Esophagus (tissue), 2 donors: ENCODE results near the gene AQP12A. TPM values are rescaled to one million over a fixed set of nuclear protein-coding genes. Genes with fewer than 3 reads are reported as not detected.

ENCODE experiments used
- H3K27ac ChIP-seq, 2 donors: one replicate each; pipeline ENCODE4 v1.5.1; 2013; ENCODE audit warnings: low read depth in 2 of 2, mild to moderate bottlenecking in 2 of 2, inconsistent platforms in 1 of 2, low read length in 1 of 2, moderate library complexity in 1 of 2
- H3K27me3 ChIP-seq, 2 donors: one replicate each; pipeline ENCODE4 v1.6.1; 2013; ENCODE audit warnings: low read length in 2 of 2, control low read depth in 1 of 2, mild to moderate bottlenecking in 1 of 2; ENCODE audit not compliant: insufficient read depth in 2 of 2, control insufficient read depth in 1 of 2
- H3K36me3 ChIP-seq, 2 donors: one replicate each; pipeline ENCODE4 v1.6.1; 2013; ENCODE audit warnings: low read length in 1 of 2; ENCODE audit not compliant: control insufficient read depth in 2 of 2, insufficient read depth in 2 of 2
- H3K4me1 ChIP-seq, 2 donors: one replicate each; pipeline ENCODE4 v1.6.1; 2013; ENCODE audit warnings: low read length in 1 of 2; ENCODE audit not compliant: control insufficient read depth in 2 of 2, insufficient read depth in 2 of 2
- H3K4me3 ChIP-seq, 2 donors: one replicate each; pipeline ENCODE4 v1.5.1; 2013; ENCODE audit warnings: low read length in 2 of 2, mild to moderate bottlenecking in 2 of 2, low read depth in 1 of 2, moderate library complexity in 1 of 2
- H3K9me3 ChIP-seq, 2 donors: one replicate each; pipeline ENCODE4 v1.6.1; 2013; ENCODE audit warnings: mild to moderate bottlenecking in 2 of 2, low read depth in 1 of 2, low read length in 1 of 2, moderate library complexity in 1 of 2; ENCODE audit not compliant: control insufficient read depth in 2 of 2, insufficient read depth in 1 of 2
- WGBS, 2 donors: extraction: QIAGEN DNeasy Blood & Tissue Kit; methylation state at CpG; one replicate each; pipeline ENCODE4 v1.1.7; 2013; 5-methylcytosine and 5-hydroxymethylcytosine counted together
- polyA plus RNA-seq, 2 donors: library from polyadenylated mRNA; stranded (reverse); fragments of 200-250 nt; gene quantifications; one replicate each; pipeline ENCODE4 v1.2.3, GENCODE V29; 2013
- donor health status: healthy with polysubstance abuse.
- donor health status: Bipolar disorder and iron deficiency.

AQP12A gene
- polyA plus RNA-seq, 2 donors, result not detected

GRCh38 chr2:240734756-240735155 lies 43.1 kb downstream of the AQP12A start:
- Histone ChIP-seq H3K4me1 (no peaks in the 10 kb centered on the region), H3K27me3 (peaks cover 0 to 3% of the 10 kb centered on the region in 2 donors), H3K9me3 (no peaks in the 10 kb centered on the region), H3K36me3 (no peaks in the 10 kb centered on the region), H3K27ac (no peak overlapping the region), H3K4me3 (no peak overlapping the region)
- 90% methylated on average over 15 to 17 of the region's 17 CpGs for WGBS, 2 donors

DNA sequence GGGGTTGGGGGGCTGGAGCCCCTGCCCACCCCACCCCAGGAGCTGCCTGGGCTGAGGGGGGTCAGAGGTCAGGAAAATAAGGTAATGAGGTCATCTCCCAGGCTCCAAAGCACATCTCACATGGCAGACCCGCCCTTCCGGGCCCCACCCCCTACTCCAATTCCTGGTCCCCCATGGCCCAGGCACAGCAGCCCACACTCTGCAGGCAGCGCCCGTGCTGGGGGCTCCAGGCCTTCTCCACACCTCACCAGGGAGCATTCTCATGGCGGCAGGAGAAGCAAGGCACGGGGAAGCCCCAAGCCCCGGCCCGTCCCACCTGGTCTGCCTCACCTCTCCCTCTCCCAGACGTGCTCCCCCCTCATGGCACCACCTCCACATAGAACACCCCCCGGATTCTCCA lies 43.8 kb downstream of the AQP12A start:
- Histone ChIP-seq H3K4me3 (no peak overlapping the region), H3K4me1 (no peaks in the 10 kb centered on the region), H3K27me3 (peaks cover 0 to 3% of the 10 kb centered on the region in 2 donors), H3K9me3 (no peaks in the 10 kb centered on the region), H3K36me3 (no peaks in the 10 kb centered on the region), H3K27ac (no peak overlapping the region)
- WGBS, 2 donors, result 85 to 86% methylated on average over 10 of the region's 10 CpGs

DNA sequence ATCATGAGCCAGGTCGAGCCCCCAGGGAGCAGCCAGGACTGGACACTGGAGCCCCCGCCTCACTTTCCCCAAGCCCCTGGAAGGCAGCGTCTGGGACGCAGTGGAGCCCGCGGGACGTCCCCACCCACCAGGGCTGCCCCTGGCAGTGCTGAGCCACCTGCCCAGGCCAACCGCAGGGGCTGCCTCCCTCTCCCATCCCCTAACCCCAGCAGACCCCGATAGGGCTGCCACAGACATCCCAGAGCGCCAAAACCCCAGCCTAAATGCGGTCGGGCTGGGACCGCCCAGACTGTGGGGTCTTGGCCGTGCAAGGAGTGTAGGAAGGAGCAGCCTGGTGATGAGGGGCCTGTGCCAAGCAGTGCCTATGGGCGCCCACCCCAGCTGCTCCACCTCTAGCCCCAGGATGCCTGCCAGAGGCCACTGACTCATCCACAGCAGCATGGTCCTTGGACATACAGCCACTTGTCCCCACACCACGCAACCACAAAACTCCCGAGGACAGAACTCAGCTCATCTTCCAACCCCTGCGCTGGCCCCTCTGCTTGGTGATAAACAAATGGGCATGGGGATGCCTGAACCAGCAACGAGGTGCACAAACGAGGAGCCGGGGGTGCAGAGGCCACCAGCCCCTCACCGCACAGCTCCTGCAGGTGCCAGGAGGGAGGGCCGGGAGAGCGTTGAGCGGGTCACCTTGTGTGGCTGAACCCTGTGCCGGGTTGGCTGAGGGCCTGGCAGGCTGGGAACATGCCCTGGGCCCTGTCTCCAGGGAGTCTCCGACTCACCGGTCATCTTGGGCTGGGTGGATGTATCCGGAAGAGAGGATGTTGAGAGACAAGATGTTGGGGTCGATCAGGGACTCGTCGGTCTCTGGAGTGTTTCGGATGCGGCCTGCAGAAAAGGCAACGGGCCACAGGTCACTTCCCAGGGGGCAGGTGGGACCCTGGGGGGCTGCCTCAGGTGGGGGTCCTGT lies 44.9 kb downstream of the AQP12A start:
- 84 to 85% methylated on average over 35 of the region's 35 CpGs for WGBS, 2 donors
- Histone ChIP-seq H3K36me3 (no peaks in the 10 kb centered on the region), H3K9me3 (no peaks in the 10 kb centered on the region), H3K27me3 (no peaks in the 10 kb centered on the region), H3K4me1 (no peaks in the 10 kb centered on the region), H3K4me3 (no peak overlapping the region), H3K27ac (no peak overlapping the region)

DNA sequence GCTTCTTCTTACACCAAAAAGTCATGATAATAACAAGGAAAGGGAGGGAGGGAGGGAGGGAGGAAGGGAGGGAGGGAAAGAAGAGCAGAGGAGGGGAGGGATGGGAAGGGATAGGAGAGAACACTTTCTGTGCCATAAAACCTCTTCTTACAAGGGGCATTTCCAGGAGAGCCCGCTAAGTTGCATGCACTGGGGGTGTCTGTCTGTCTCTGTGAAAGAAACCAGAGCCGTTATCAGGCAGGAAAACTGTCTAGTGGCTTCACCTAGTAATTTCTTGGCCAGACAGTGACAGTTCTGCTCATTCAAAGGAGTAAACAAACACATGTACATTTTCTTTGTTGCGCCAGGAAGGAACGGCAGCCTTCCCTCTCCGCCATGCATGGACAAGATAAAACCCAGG lies 45.8 kb downstream of the AQP12A start:
- H3K4me1 ChIP-seq, result no peaks in the 10 kb centered on the region
- H3K27ac ChIP-seq, result no peak overlapping the region
- no peaks in the 10 kb centered on the region for H3K9me3 ChIP-seq
- H3K36me3 ChIP-seq, result no peaks in the 10 kb centered on the region
- no peaks in the 10 kb centered on the region for H3K27me3 ChIP-seq
- no peak overlapping the region for H3K4me3 ChIP-seq
- WGBS, 2 donors, result 62 to 69% methylated on average over 5 of the region's 5 CpGs

DNA sequence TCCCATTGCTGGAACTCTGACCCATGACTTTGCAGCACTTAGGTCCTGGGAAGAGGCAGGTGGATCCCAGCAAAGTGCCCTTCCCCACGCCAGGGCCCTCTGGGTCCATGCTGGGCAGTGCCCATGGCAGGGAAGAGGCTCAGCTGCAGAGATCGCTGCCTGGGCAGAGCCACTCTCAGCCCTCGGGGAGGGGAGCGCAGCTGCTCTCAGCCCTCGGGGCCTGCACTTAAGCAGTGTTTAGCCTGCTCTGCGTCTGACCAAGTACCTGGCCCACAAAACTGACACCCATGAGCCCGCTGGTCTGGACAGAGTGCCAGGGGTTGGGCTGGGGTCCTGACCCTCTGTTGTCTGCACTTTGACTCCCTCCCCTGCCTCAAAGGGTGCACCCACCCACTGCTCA lies 46.3 kb downstream of the AQP12A start:
- no peaks in the 10 kb centered on the region for H3K27me3 ChIP-seq
- H3K9me3 ChIP-seq, result no peaks in the 10 kb centered on the region
- H3K4me3 ChIP-seq, result no peak overlapping the region
- H3K27ac ChIP-seq, result no peak overlapping the region
- WGBS, 2 donors, result 78 to 80% methylated on average over 7 of the region's 7 CpGs
- no peaks in the 10 kb centered on the region for H3K4me1 ChIP-seq
- H3K36me3 ChIP-seq, result no peaks in the 10 kb centered on the region

- 70% methylated on average over 16 of the region's 16 CpGs for WGBS, 2 donors
- Histone ChIP-seq H3K27me3 (no peaks in the 10 kb centered on the region), H3K4me3 (no peak overlapping the region), H3K9me3 (no peaks in the 10 kb centered on the region), H3K4me1 (no peaks in the 10 kb centered on the region), H3K27ac (no peak overlapping the region), H3K36me3 (no peaks in the 10 kb centered on the region)
Measured at GRCh38 chr2:240739797-240740196, 48.1 kb downstream of the AQP12A start.

- 81 to 84% methylated on average over 18 of the region's 18 CpGs for WGBS, 2 donors
- no peaks in the 10 kb centered on the region for H3K36me3 ChIP-seq
- no peaks in the 10 kb centered on the region for H3K27me3 ChIP-seq
- no peak overlapping the region for H3K4me3 ChIP-seq
- H3K9me3 ChIP-seq, result no peaks in the 10 kb centered on the region
- no peak overlapping the region for H3K27ac ChIP-seq
- no peaks in the 10 kb centered on the region for H3K4me1 ChIP-seq
Measured at GRCh38 chr2:240741091-240741490, 49.4 kb downstream of the AQP12A start.

DNA sequence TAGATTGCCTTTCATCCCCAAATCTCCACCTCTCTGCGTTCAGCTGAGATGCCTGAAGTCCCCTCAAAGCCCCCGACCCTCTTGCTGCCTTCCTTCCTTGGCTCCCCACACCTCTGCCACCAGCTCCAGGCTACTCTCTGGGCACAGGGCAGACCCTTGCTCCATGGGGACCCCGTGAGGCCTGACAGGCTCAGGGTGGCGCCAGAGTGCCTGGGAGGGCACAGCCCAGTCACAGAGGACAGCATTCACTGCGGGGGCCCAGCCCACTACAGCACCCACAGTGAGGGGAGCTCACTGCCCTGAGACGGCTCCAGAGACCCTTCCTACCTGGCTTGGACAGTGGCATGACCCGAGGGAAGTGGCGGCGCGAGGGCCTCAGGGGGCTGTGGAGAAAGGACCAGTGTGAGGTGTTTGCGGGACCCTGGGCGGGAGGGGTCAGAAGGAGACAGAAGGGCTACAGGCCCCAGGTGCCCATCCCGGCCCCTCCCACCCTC lies 51.0 kb downstream of the AQP12A start:
- Histone ChIP-seq H3K9me3 (no peaks in the 10 kb centered on the region), H3K36me3 (no peaks in the 10 kb centered on the region), H3K27me3 (no peaks in the 10 kb centered on the region), H3K27ac (no peak overlapping the region), H3K4me3 (no peak overlapping the region), H3K4me1 (no peaks in the 10 kb centered on the region)
- WGBS, 2 donors, result 82 to 87% methylated on average over 13 of the region's 13 CpGs

DNA sequence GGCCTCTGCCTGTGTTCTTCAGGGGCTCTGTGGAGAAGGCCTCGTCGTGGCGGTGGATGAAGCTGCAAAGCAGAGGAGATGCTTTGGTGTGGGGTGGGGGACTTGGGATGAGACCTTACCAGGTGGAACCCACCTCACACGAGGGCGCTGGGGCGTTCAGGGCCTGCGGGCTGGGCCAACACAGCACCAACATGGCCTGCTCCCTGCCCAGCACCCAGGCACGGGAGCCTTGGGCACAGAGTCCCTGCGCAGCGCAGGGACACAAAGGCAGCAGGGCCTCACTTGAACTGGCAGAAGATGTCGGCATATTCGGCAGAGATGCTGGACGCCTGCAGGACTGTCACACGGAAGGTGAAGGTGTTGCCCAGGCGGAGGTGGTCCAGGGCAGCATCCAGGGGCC lies 53.8 kb downstream of the AQP12A start:
- Histone ChIP-seq H3K27me3 (no peaks in the 10 kb centered on the region), H3K9me3 (no peaks in the 10 kb centered on the region), H3K27ac (no peak overlapping the region), H3K4me1 (no peaks in the 10 kb centered on the region), H3K36me3 (no peaks in the 10 kb centered on the region), H3K4me3 (no peak overlapping the region)
- WGBS, 2 donors, result 91 to 95% methylated on average over 15 of the region's 15 CpGs

DNA sequence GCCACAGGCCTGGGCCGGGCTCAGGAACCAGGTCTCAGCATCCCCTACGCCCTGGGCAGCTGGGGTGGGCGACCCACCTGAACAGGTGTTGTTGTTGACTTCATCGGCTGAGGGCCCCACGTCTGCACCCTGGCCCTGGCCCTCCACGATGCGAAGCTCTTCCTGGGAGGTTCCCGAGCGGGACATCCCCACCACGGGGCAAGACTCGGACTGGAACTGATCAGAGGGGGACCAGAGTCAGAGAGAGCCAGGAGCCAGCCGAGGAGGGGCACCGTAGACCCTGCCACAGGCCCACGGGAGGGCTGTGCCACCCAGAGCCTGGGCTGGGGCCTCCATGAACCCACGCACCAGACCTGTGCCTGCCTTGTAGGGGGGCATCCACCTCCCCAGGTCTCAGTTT lies 54.3 kb downstream of the AQP12A start:
- WGBS, 2 donors, result 82 to 86% methylated on average over 15 of the region's 15 CpGs
- H3K4me3 ChIP-seq, result no peak overlapping the region
- no peak overlapping the region for H3K27ac ChIP-seq
- H3K27me3 ChIP-seq, result no peaks in the 10 kb centered on the region
- no peaks in the 10 kb centered on the region for H3K36me3 ChIP-seq
- no peaks in the 10 kb centered on the region for H3K4me1 ChIP-seq
- H3K9me3 ChIP-seq, result no peaks in the 10 kb centered on the region
